C4-2B (cell line): ENCODE results near the gene HTD2.
A peak's percentile ranks its signal among the peaks of the same experiment; 100 is the strongest.

Experiments used
- H3K27ac ChIP-seq: fragments of 450-650 bp; 2 replicates; pipeline ENCODE4 v1.5.1; 2017
- CTCF ChIP-seq: fragments of 450-650 bp; conservative IDR thresholded peaks from 2 replicates; pipeline ENCODE4 v1.5.1; 2017; ENCODE audit warnings: mild to moderate bottlenecking
- ZFX ChIP-seq: fragments of 450-650 bp; IDR thresholded peaks from 2 replicates; pipeline ENCODE4 v1.6.1; 2017

The HTD2 gene

GRCh38 chr3:58329922-58330413 is 23.6 kb downstream of the HTD2 start:
- TF ChIP-seq CTCF (no peak), ZFX (no peak)
- no peak overlapping the region for H3K27ac ChIP-seq

- TF ChIP-seq ZFX, result no peak
- TF ChIP-seq CTCF, result no peak
- no peak overlapping the region for H3K27ac ChIP-seq
These were observed 25.4 kb downstream of the HTD2 start for GRCh38 chr3:58331593-58332152.

DNA sequence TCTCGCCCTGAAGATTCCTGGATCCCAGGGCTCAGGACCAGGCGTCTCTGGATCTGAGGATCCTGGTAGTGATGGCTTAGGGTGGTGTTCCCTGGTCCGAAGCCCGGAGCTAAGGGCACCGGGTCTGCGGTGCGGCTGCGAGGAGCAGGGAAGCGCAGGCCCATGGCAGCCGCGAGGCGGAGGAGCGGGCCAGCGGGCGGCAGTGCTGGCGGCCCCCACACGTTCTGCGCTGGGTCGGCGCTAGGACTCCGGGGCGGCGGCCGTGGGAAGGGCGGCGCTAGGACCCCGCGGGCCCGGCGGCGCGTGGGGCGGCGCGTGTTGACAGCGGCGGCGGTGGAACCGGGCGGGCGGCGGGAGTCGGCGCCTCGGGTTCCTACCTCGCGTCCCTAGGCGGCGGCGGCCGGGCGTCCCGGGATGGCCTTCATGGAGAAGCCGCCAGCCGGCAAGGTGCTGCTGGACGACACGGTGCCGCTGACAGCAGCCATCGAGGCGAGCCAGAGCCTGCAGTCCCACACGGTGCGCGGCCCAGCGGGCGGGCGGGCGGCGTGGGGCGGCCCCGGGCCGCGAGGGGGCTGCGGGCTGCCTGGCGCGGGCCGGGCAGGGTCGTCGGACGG is 26.4 kb downstream of the HTD2 start, which contains the start of gene PXK:
Gene PXK, plus strand, starts transcription at position 318 of the 614 bp plus-strand sequence. Its CDS starts 97 bp downstream, at position 415.
- TF ChIP-seq CTCF (peak; percentile 3), ZFX (peak; percentile 86)
- peak within 1 kb of the TSS; percentile 62 for H3K27ac ChIP-seq

DNA sequence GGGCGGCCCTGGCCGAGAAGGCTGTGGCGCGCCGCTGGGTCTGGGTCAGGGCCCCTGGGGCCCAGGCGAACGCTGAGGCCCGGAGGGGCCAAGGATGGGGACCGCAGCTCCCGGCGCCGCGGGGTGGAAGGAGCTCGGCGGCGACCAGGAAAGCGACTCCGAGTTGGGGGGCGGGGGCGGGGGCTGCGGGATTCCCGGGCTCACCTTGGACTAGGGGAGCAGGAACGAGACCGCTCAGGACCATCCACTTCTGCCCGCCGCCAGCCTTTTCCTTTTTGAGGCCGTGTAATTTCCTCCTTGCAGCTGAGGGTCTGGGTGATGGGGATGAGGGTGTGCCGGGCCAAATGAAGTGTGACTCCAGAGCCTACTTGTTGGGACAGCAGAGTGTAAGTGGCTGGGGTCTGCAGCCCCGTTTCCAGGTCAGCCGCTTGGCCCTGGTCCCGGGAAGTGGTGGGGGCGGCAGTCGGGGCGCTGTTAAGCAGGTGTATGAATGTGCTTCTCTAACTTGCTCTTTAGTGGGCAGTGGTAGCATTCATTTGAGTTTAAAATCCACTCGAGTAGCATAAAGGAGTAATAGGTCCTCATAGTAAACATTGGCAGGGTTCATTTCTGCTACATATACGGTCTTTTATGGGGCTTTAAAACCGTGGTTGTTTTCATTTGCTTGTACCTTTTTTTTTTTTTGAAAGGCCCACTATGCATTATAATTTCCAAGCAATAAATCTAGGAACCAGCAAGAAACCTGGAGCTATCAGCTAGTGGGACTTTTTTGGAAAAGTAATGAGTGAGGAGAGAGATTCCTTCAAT is 27.1 kb downstream of the HTD2 start:
- peak overlapping the region; percentile 62 for H3K27ac ChIP-seq
- TF ChIP-seq CTCF, result peak; percentile 12
- TF ChIP-seq ZFX, result peak; percentile 65; the same call in 1 of the 2 replicates

GRCh38 chr3:58334013-58334321 is 27.6 kb downstream of the HTD2 start:
- H3K27ac ChIP-seq, result no peak overlapping the region
- TF ChIP-seq CTCF (no peak), ZFX (no peak)

DNA sequence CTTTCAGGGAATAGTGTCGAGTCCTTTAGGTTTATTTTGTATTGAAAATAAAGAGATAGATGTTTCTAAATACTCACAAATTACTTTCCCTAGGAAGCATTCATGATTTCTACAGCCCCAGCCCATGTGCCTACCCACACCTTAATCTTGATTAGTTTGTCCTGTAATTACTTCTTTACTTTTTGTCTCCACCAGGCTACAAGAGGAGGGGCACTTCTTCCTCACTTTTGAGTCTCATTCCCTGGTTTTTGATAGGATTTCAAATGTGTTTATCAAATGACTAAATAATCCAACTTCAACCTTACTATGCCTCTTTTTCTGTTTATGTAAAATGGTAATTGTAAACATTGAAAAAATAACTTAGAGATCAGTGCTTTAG is 28.2 kb downstream of the HTD2 start:
- TF ChIP-seq CTCF (no peak), ZFX (no peak)
- H3K27ac ChIP-seq, result no peak overlapping the region

DNA sequence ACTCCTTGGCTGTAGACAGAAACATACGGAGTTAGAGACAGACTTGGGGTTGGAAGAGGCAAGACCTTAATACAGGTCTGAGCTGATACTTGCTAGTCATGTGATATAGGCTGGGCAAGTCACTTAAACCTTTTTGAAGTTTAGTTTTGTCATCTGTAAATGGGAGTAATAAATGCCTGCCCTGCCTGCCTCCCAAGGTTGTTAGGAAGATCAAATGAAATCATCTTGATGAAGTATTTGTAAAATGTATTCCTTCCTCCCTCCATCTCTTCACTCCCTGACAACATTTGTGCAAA is 29.3 kb downstream of the HTD2 start:
- H3K27ac ChIP-seq, result no peak overlapping the region
- TF ChIP-seq ZFX (no peak), CTCF (no peak)
